Amygdala (tissue), 56 donors: ENCODE data around the gene RASD2.

ENCODE experiments used
- DNase-seq, 56 donors: peaks; one replicate each; lab custom pipeline; 2025; lab: John Stamatoyannopoulos, UW

RASD2 gene

GRCh38 chr22:35597692-35598395 lies 57.2 kb downstream of the RASD2 start:
- DNase-seq, result no peak

GRCh38 chr22:35598396-35598710 lies 57.7 kb downstream of the RASD2 start:
- DNase-seq, result no peak

DNA sequence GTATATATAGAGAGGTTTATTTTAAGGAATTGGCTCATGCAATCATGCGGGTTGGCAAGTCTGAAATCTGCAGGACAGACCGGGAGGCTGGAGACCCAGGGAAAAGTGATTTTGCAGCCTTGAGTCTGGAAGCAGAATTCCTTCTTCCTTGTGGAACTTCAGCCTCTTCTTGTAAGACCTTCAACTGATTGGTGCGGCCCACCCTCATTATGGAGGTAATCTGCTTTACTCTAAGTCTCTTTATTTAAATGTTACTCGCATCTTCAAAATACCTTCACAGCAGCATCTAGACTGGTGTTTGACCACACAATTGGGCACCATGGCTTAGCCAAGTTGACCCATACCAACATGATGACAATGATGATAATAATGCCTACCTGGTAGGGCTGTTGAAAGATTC lies 58.7 kb downstream of the RASD2 start:
- no peak for DNase-seq

GRCh38 chr22:35600476-35600875 lies 59.8 kb downstream of the RASD2 start:
- DNase-seq, result no peak

DNA sequence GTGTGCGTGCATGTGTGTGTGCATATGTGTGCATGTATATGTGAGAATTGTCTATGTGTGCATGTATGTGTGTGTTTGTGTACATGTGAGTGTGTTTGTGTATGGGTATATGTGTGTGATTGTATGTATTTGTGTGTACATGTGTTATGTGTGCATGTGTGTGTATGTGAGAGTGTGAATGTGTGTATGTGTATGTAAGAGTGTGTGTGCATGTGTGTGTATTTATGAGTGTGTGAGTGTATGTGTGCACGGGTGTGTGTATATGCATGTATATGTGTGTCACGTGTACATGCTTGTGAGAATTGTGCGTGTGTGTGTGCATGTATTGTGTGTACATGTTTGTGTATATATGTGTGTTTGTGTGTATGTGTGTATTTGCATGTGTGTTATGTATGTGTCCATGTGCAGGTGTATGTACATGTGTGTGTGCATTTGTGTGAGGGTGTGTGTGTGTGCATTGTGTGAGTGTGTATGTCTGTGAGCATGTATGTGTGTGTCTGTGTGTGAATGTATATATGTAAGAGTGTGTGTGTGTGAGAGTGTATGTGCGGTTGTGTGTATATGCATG lies 60.5 kb downstream of the RASD2 start:
- no peak for DNase-seq

DNA sequence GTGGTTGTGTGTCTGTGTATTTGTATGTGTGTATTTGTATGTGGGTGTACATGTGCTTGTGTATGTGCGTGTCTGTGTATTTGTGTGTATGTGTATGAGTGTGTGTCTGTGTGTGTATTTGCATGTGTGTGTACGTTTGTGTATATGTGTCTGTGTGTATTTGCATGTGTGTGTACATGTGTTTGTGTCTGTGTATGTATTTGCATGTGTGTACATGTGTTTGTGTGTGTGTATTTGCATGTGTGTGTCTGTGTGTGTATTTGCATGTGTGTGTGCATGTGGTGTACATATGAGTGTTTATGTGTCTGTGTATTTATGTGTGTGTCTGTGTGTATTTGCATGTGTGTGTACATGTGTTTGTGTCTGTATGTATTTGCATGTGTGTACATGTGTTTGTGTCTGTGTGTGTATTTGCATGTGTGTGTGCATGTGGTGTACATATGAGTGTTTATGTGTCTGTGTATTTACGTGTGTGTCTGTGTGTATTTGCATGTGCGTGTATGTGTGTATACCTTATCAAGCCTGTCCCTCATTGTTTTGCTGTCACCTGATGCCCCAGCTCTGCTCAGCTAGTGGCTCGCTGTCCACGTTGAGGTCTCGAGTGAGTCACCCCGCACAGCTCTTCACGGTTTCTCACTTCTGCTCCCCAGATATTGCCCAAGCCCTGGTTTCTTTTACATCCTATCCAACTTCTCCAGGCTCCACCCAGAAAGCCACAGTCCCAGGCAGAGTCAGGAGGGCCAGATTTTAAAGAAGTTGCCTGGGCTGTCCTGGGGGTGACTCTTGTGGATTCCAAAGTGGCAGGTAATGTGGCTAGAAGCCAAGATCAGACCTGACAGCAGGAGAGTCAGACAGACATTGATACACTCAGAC lies 61.3 kb downstream of the RASD2 start:
- DNase-seq, result no peak
